Measurements from ENCODE around the gene ZNF576. TPM values are rescaled to one million over a fixed set of nuclear protein-coding genes. Genes with fewer than 3 reads are reported as not detected.
A peak's percentile ranks its signal among the peaks of the same experiment; 100 is the strongest.

Gene ZNF576
- total RNA-seq, 4 donors from 2014 or later = 4.2 to 16.8 (median 10.0) TPM

DNA sequence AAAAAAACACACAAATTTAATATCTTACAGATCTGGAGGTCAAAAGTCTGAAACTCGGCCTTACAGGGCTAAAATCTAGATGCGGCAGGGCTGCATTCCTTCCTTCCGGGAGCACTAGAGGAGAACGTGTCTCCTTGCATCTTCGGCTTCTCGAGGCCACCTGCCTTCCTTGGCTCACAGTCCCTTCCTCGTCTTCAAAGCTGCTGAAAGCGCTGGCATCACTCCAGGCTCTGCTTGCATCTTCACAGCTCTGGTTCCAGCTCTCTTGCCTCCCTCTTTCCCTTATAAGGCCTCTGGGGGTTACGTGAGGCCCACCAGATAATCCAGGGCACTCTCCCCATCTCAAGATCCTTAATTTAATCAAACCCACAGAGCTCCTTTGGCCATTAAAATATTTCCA, 31.6 kb upstream of the ZNF576 start:
- 72 to 74% methylated on average over 9 of the region's 9 CpGs for WGBS, 2 donors
- Histone ChIP-seq H3K4me3 (no peak overlapping the region), H3K27me3 (no peaks in the 10 kb centered on the region), H3K36me3 (peaks cover 0 to 28% (median 5%) of the 10 kb centered on the region in 3 donors), H3K27ac (no peak overlapping the region), H3K4me1 (peaks cover 5 to 12% (median 5%) of the 10 kb centered on the region in 3 donors), H3K9me3 (no peaks in the 10 kb centered on the region)
- TF ChIP-seq, protein P1, sequence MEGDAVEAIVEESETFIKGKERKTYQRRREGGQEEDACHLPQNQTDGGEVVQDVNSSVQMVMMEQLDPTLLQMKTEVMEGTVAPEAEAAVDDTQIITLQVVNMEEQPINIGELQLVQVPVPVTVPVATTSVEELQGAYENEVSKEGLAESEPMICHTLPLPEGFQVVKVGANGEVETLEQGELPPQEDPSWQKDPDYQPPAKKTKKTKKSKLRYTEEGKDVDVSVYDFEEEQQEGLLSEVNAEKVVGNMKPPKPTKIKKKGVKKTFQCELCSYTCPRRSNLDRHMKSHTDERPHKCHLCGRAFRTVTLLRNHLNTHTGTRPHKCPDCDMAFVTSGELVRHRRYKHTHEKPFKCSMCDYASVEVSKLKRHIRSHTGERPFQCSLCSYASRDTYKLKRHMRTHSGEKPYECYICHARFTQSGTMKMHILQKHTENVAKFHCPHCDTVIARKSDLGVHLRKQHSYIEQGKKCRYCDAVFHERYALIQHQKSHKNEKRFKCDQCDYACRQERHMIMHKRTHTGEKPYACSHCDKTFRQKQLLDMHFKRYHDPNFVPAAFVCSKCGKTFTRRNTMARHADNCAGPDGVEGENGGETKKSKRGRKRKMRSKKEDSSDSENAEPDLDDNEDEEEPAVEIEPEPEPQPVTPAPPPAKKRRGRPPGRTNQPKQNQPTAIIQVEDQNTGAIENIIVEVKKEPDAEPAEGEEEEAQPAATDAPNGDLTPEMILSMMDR (IDR thresholded peaks at IDR 0.05) = no peak
- TF ChIP-seq POLR2A (IDR thresholded peaks at IDR 0.05) = no peak
- intact Hi-C loops (cut with DNase I) = no loop called here
- DNase-seq = no peak

DNA sequence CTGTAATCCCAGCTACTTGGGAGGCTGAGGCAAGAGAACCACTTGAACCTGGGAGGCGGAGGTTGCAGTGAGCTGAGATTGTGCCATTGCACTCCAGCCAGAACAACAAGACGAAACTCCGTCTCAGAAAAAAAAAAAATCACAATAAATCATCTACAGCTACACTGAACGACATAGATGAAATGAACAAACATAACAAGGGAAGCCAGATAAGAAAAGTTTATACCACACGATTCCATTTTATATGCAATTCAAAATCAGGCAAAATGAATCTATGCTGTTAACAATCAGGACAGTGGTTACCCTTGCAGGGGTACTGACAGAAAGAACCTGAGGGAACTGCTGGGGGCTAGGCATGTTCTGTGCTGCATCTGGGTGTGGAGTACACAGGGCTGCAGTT, 26.7 kb upstream of the ZNF576 start:
- Histone ChIP-seq H3K4me3 (no peak overlapping the region), H3K27me3 (no peaks in the 10 kb centered on the region), H3K27ac (no peak overlapping the region), H3K4me1 (peaks cover 4 to 15% (median 6%) of the 10 kb centered on the region in 3 donors), H3K9me3 (no peaks in the 10 kb centered on the region), H3K36me3 (peaks cover 0 to 21% (median 0%) of the 10 kb centered on the region in 3 donors)
- TF ChIP-seq, protein P1 (IDR thresholded peaks at IDR 0.05) = no peak
- no peak for TF ChIP-seq POLR2A (IDR thresholded peaks at IDR 0.05)
- no peak for DNase-seq
- 87 to 89% methylated on average over 5 of the region's 5 CpGs for WGBS, 2 donors
- intact Hi-C loops (cut with DNase I) = no loop called here

DNA sequence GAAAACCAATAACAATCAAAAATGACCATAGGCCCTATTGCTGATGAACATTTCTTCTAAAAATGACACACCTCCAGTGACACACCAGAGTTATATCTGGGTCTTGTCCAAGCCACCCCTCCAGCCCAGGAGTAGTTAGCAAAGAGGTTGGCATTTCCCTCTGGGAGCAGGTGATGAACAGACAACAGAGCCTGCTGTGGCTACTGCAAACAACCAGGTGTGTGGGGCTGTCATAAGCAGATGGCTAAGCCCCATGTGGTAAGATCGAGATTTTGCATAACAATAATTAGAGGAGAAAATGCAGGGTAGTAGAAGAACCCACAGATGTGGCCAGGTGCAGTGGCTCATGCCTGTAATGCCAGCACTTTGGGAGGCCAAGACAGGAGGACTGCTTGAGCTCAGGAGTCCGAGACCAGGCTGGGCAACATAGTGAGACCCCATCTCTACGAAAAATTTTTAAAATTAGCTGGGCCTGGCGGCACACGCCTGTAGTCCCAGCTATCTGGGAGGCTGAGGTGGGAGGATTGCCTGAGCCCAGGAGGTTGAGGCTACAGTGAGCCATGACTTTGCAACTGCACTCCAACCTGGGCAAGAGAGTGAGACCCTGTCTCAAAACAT, 26.1 kb upstream of the ZNF576 start:
- DNase-seq = no peak
- peaks cover 0 to 21% (median 0%) of the 10 kb centered on the region in 3 donors for H3K36me3 ChIP-seq
- H3K4me3 ChIP-seq = no peak overlapping the region
- H3K9me3 ChIP-seq = no peaks in the 10 kb centered on the region
- WGBS, 2 donors = 68 to 78% methylated on average over 5 of the region's 5 CpGs
- TF ChIP-seq, protein P1 (IDR thresholded peaks at IDR 0.05) = no peak
- TF ChIP-seq POLR2A (IDR thresholded peaks at IDR 0.05) = no peak
- no peak overlapping the region for H3K27ac ChIP-seq
- no peaks in the 10 kb centered on the region for H3K27me3 ChIP-seq
- intact Hi-C loops (cut with DNase I) = no loop called here
- peaks cover 8 to 21% (median 9%) of the 10 kb centered on the region in 3 donors for H3K4me1 ChIP-seq

- no peaks in the 10 kb centered on the region for H3K27me3 ChIP-seq
- H3K4me1 ChIP-seq = peaks cover 14 to 36% (median 18%) of the 10 kb centered on the region in 3 donors
- no peak overlapping the region for H3K4me3 ChIP-seq
- H3K27ac ChIP-seq = no peak overlapping the region
- WGBS, 2 donors = 68 to 74% methylated on average over 3 of the region's 3 CpGs
- TF ChIP-seq, protein P1 (IDR thresholded peaks at IDR 0.05) = no peak
- TF ChIP-seq POLR2A (IDR thresholded peaks at IDR 0.05) = no peak
- no peak for DNase-seq
- no peaks in the 10 kb centered on the region for H3K9me3 ChIP-seq
- peaks cover 0 to 21% (median 0%) of the 10 kb centered on the region in 3 donors for H3K36me3 ChIP-seq
- intact Hi-C loops (cut with DNase I) = no loop called here
These were observed 24.2 kb upstream of the ZNF576 start for GRCh38 chr19:43572171-43572588.

DNA sequence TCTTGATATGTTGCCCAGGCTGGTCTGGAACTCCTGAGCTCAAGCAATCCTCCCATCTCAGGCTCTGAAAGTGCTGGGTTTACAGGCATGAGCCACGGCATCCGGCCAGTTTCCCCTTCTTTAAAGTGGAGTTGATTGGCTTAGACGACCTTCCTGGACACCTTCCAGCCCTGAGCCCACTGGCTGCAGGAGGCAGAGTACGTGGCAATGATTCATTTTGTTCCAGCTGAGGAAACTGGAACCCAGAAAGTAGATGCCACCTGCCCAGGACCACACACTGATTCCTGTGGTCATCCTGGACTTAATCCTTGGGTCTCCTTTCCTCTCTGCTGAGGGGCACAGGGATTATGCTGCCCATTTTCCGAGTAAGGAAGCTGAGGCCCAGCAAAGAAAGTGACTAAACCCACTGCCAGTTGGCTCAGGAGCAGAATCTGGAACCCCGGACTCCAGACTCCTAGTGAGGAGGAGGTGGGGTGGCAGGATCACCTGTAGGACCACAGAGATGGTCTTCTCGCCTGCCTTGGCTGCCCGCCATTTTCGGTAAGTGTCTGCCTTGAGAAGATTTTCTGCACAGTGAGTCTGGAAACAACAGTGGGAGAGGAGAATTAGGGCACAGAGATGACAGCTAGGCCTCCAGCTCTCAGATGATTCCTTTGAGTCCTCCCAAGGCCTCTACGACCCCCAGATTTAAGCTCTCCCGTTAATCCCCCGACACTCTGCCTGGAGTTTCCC, 21.8 kb upstream of the ZNF576 start:
- 22 to 24% methylated on average over 11 to 12 of the region's 12 CpGs for WGBS, 2 donors
- intact Hi-C loops (cut with DNase I) = no loop called here
- peaks cover 0 to 21% (median 0%) of the 10 kb centered on the region in 3 donors for H3K36me3 ChIP-seq
- H3K27ac ChIP-seq = peak overlapping the region; percentile 85 to 97 (median 90)
- DNase-seq = no peak
- H3K9me3 ChIP-seq = no peaks in the 10 kb centered on the region
- peaks cover 14 to 39% (median 18%) of the 10 kb centered on the region in 3 donors for H3K4me1 ChIP-seq
- H3K27me3 ChIP-seq = no peaks in the 10 kb centered on the region
- H3K4me3 ChIP-seq = peak overlapping the region; percentile 52 to 92 (median 78)
- TF ChIP-seq, protein P1 (IDR thresholded peaks at IDR 0.05) = no peak
- no peak for TF ChIP-seq POLR2A (IDR thresholded peaks at IDR 0.05)

Measured in esophagus squamous epithelium (tissue), 5 donors.